PC-3 (cell line): ENCODE results near the gene ENTR1.

Source experiments
- EZH2 ChIP-seq: fragments of 300-600 bp; sonication (generic); IDR thresholded peaks from one replicate; pipeline ENCODE4 v1.6.1; 2017; ENCODE audit warnings: antibody characterized with exemption, mild to moderate bottlenecking, low read length; ENCODE audit not compliant: unreplicated experiment
- EZH2phosphoT487 ChIP-seq: fragments of 300-600 bp; sonication (generic); IDR thresholded peaks from 2 replicates; pipeline ENCODE4 v1.6.1; 2018; ENCODE audit warnings: mild to moderate bottlenecking, antibody characterized with exemption, low read length, borderline replicate concordance
- TF ChIP-seq, protein P1 (sequence below): fragments of 300-600 bp; sonication (generic); conservative IDR thresholded peaks from 2 replicates; pipeline ENCODE4 v1.5.1; 2017; ENCODE audit warnings: antibody characterized with exemption, low read depth, mild to moderate bottlenecking, low read length

DNA sequence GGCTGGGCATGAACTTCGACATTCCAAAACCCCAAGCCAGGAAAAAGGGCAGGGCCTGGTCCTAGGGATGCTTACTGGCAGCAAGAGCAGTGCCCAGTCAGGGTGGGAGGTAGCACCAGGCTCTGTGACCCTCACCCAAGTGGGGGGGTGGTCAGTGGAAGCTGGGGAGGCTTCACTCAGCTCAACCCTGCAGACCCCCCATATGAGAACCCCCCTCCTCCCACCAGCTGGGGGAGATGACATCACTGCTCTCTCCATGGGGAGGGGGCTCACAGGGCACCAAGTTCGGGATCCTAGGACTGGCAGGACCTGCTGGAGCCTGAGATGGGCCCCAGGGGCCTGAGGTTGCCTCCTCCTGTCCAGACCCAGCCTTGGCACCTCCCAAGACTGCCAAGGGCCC lies 51.5 kb downstream of the ENTR1 start:
- TF ChIP-seq, protein P1, sequence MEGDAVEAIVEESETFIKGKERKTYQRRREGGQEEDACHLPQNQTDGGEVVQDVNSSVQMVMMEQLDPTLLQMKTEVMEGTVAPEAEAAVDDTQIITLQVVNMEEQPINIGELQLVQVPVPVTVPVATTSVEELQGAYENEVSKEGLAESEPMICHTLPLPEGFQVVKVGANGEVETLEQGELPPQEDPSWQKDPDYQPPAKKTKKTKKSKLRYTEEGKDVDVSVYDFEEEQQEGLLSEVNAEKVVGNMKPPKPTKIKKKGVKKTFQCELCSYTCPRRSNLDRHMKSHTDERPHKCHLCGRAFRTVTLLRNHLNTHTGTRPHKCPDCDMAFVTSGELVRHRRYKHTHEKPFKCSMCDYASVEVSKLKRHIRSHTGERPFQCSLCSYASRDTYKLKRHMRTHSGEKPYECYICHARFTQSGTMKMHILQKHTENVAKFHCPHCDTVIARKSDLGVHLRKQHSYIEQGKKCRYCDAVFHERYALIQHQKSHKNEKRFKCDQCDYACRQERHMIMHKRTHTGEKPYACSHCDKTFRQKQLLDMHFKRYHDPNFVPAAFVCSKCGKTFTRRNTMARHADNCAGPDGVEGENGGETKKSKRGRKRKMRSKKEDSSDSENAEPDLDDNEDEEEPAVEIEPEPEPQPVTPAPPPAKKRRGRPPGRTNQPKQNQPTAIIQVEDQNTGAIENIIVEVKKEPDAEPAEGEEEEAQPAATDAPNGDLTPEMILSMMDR = no peak
- TF ChIP-seq EZH2phosphoT487 = no peak
- no peak for TF ChIP-seq EZH2
